SK-N-SH (cell line): ENCODE results near the gene MKS1. TPM values are rescaled to one million over a fixed set of nuclear protein-coding genes. Genes with fewer than 3 reads are reported as not detected.

Source experiments
- CTCF ChIA-PET: fragments of 300-600, 350-600 bp; formaldehyde crosslinking; extraction: SDS; loops from one replicate; lab custom pipeline; 2021; lab: Yijun Ruan, JAX
- POLR2A ChIA-PET: fragments of 350-600 bp; sonication (Branson Sonifier 250); formaldehyde crosslinking; extraction: SDS; loops from one replicate; lab custom pipeline; 2020; ENCODE audit warnings: antibody characterized with exemption, inconsistent platforms; lab: Yijun Ruan, JAX
- DNase-seq: peaks from one replicate; pipeline ENCODE4 v3.0.0; 2012
- H2AFZ ChIP-seq: fragments of 200-600 bp; sonication (generic); 2 replicates; pipeline ENCODE4 v1.8.1; 2016; ENCODE audit warnings: antibody characterized with exemption, mild to moderate bottlenecking, low read depth
- H3F3A ChIP-seq: fragments of 200-600 bp; sonication (generic); replicated peaks from 2 replicates; pipeline ENCODE3; 2016; ENCODE audit warnings: antibody characterized with exemption, mild to moderate bottlenecking; ENCODE audit not compliant: insufficient read depth
- H3K27ac ChIP-seq, 2 experiments: fragments of 200-500 bp in 1 of 2; fragments of 200-600 bp in 1 of 2; sonication (Bioruptor generic) in 1 of 2; sonication (generic), shearing (Covaris generic) in 1 of 2; 2 replicates each; pipeline versions ENCODE4 v1.5.1 to v1.6.1; 2014 to 2016; ENCODE audit warnings: low read depth in 2 of 2, inconsistent platforms in 1 of 2, low read length in 1 of 2, mild to moderate bottlenecking in 1 of 2, mixed read lengths in 1 of 2
- H3K27me3 ChIP-seq: fragments of 200-600 bp; sonication (generic), shearing (Covaris generic); 2 replicates; pipeline ENCODE4 v1.6.1; 2016; ENCODE audit warnings: mixed run types; ENCODE audit not compliant: insufficient read depth
- H3K36me3 ChIP-seq, 2 experiments: fragments of 200-500 bp in 1 of 2; fragments of 200-600 bp in 1 of 2; sonication (Bioruptor generic) in 1 of 2; sonication (generic) in 1 of 2; replicated peaks in 1 of 2; 2 replicates each; pipeline versions ENCODE3 to v1.5.1; 2014 to 2016; ENCODE audit warnings: low read length in 1 of 2, mild to moderate bottlenecking in 1 of 2; ENCODE audit not compliant: insufficient read depth in 2 of 2, control insufficient read depth in 1 of 2
- H3K4me1 ChIP-seq, 2 experiments: fragments of 200-500 bp in 1 of 2; fragments of 200-600 bp in 1 of 2; sonication (Bioruptor generic) in 1 of 2; sonication (generic), shearing (Covaris generic) in 1 of 2; 2 replicates each; pipeline versions ENCODE4 v1.5.1 to v1.6.1; 2014 to 2016; ENCODE audit warnings: low read depth in 1 of 2, low read length in 1 of 2, mixed run types in 1 of 2; ENCODE audit not compliant: insufficient read depth in 2 of 2, control insufficient read depth in 1 of 2
- H3K4me2 ChIP-seq: fragments of 200-600 bp; sonication (generic), shearing (Covaris generic); 2 replicates; pipeline ENCODE4 v1.6.1; 2017; ENCODE audit warnings: mixed run types
- H3K4me3 ChIP-seq, 2 experiments: fragments of 200-500 bp in 1 of 2; fragments of 200-600 bp in 1 of 2; sonication (Bioruptor generic) in 1 of 2; sonication (generic), shearing (Covaris generic) in 1 of 2; 2 replicates each; pipeline versions ENCODE4 v1.5.1 to v1.8.1; 2014 to 2016; ENCODE audit warnings: low read depth in 2 of 2, inconsistent platforms in 1 of 2, low read length in 1 of 2, mild to moderate bottlenecking in 1 of 2, mixed read lengths in 1 of 2, moderate library complexity in 1 of 2
- H3K79me2 ChIP-seq: fragments of 200-600 bp; sonication (generic); 2 replicates; pipeline ENCODE4 v1.8.1; 2017; ENCODE audit warnings: mild to moderate bottlenecking; ENCODE audit not compliant: insufficient read depth
- H3K9ac ChIP-seq: fragments of 200-600 bp; sonication (generic); 2 replicates; pipeline ENCODE4 v1.6.1; 2017; ENCODE audit warnings: mixed run types
- H3K9me2 ChIP-seq: fragments of 200-600 bp; sonication (generic); 2 replicates; pipeline ENCODE4 v1.6.1; 2017; ENCODE audit warnings: mixed run types
- H3K9me3 ChIP-seq: fragments of 200-600 bp; sonication (generic); 2 replicates; pipeline ENCODE4 v1.6.1; 2017; ENCODE audit warnings: mixed run types, mild to moderate bottlenecking, moderate library complexity
- H4K20me1 ChIP-seq: fragments of 200-600 bp; sonication (generic); 2 replicates; pipeline ENCODE4 v1.6.1; 2017; ENCODE audit warnings: mild to moderate bottlenecking, mixed run types; ENCODE audit not compliant: insufficient read depth
- CHD2 ChIP-seq: fragments of 150-350 bp; IDR thresholded peaks from 2 replicates; pipeline ENCODE4 v1.6.1; 2018; ENCODE audit warnings: low read length; ENCODE audit not compliant: partially characterized antibody
- EP300 ChIP-seq, 2 experiments: IDR thresholded peaks; 2 replicates each; pipeline versions ENCODE4 v1.4.0 to v1.6.1; 2012; ENCODE audit warnings: borderline replicate concordance in 1 of 2, low read depth in 1 of 2, low read length in 1 of 2
- EZH2phosphoT487 ChIP-seq: fragments of 200-600 bp; sonication (generic); IDR thresholded peaks from 2 replicates; pipeline ENCODE4 v1.6.1; 2017; ENCODE audit warnings: low read depth, mixed run types, mild to moderate bottlenecking, antibody characterized with exemption, moderate library complexity, borderline replicate concordance
- FOSL2 ChIP-seq: IDR thresholded peaks from 2 replicates; pipeline ENCODE4 v1.4.0; 2012; ENCODE audit warnings: low read depth, mild to moderate bottlenecking, moderate library complexity, borderline replicate concordance
- FOXJ3 ChIP-seq: sonication (generic); formaldehyde crosslinking; IDR thresholded peaks from 2 replicates; pipeline ENCODE4 v1.5.1; 2020; ENCODE audit warnings: mild to moderate bottlenecking, missing genetic modification reagents
- FOXM1 ChIP-seq: IDR thresholded peaks from 2 replicates; pipeline ENCODE4 v1.4.0; 2012; ENCODE audit warnings: low read depth, mild to moderate bottlenecking
- GATA2 ChIP-seq: sonication (generic); formaldehyde crosslinking; IDR thresholded peaks from 2 replicates; pipeline ENCODE4 v1.5.0; 2020; ENCODE audit warnings: mild to moderate bottlenecking, missing genetic modification reagents
- IRF3 ChIP-seq: fragments of 150-350 bp; IDR thresholded peaks from 2 replicates; pipeline ENCODE4 v1.6.1; 2016; ENCODE audit warnings: mild to moderate bottlenecking, low read depth, low read length
- JUND ChIP-seq: IDR thresholded peaks from 2 replicates; pipeline ENCODE4 v1.4.0; 2012
- NFIC ChIP-seq: IDR thresholded peaks from 2 replicates; pipeline ENCODE4 v1.4.0; 2012; ENCODE audit warnings: borderline replicate concordance
- NRF1 ChIP-seq: IDR thresholded peaks from 2 replicates; pipeline ENCODE4 v1.6.1; 2012; ENCODE audit warnings: low read depth, mild to moderate bottlenecking, low read length
- REST ChIP-seq: IDR thresholded peaks from 2 replicates; pipeline ENCODE4 v1.6.1; 2012; ENCODE audit warnings: mild to moderate bottlenecking, low read depth, low read length, moderate library complexity
- RFX5 ChIP-seq: IDR thresholded peaks from 2 replicates; pipeline ENCODE4 v1.6.1; 2012; ENCODE audit warnings: mild to moderate bottlenecking, improper control_type of control experiment, low read length
- SIN3A ChIP-seq: IDR thresholded peaks from 2 replicates; pipeline ENCODE4 v1.6.1; 2012; ENCODE audit warnings: low read depth, mild to moderate bottlenecking, low read length, moderate library complexity, borderline replicate concordance
- TAF1 ChIP-seq: IDR thresholded peaks from 2 replicates; pipeline ENCODE4 v1.6.1; 2012; ENCODE audit warnings: low read depth, mild to moderate bottlenecking, low read length, moderate library complexity, borderline replicate concordance
- USF1 ChIP-seq: IDR thresholded peaks from 2 replicates; pipeline ENCODE4 v1.4.0; 2012; ENCODE audit warnings: low read depth, borderline replicate concordance
- USF2 ChIP-seq: fragments of 150-350 bp; IDR thresholded peaks from 2 replicates; pipeline ENCODE4 v1.6.1; 2017; ENCODE audit warnings: antibody characterized with exemption, low read length, low read depth, borderline replicate concordance
- YY1 ChIP-seq: IDR thresholded peaks from 2 replicates; pipeline ENCODE4 v1.4.0; 2012; ENCODE audit warnings: low read depth, mild to moderate bottlenecking
- ZBTB33 ChIP-seq: IDR thresholded peaks from 2 replicates; pipeline ENCODE4 v1.4.0; 2012; ENCODE audit warnings: low read depth, borderline replicate concordance
- WGBS: methylation state at CpG from one replicate; pipeline ENCODE4 v1.1.6; 2017; ENCODE audit warnings: low lambda C conversion rate; 5-methylcytosine and 5-hydroxymethylcytosine counted together
- polyA plus RNA-seq, 3 experiments: library from polyadenylated mRNA; depleted of rRNA; stranded (reverse); fragments of >200 nt; gene quantifications; 2 replicates each; pipeline ENCODE4 v1.2.3, GENCODE V29; 2012

The MKS1 gene
- polyA plus RNA-seq, 1 of the 3 experiments (the other 2 are of a cell fraction) = 28.5 TPM

GRCh38 chr17:58195518-58196123 lies 23.4 kb downstream of the MKS1 start:
- Histone ChIP-seq H2AFZ (no peak overlapping the region), H3K9me2 (no peaks in the 10 kb centered on the region), H3K4me3 (no peak overlapping the region), H3K4me1 (peaks cover 0 to 4% of the 10 kb centered on the region in 2 experiments; a peak in 1 of 4 replicates), H3K27me3 (peaks cover 50% of the 10 kb centered on the region), H3K79me2 (no peaks in the 10 kb centered on the region), H3K36me3 (no peaks in the 10 kb centered on the region), H3K9me3 (no peaks in the 10 kb centered on the region), H3K27ac (no peak overlapping the region), H3K4me2 (no peak overlapping the region), H3F3A (no peaks in the 10 kb centered on the region), H3K9ac (no peak overlapping the region), H4K20me1 (no peaks in the 10 kb centered on the region)
- POLR2A ChIA-PET = no interaction called here
- no peak for DNase-seq
- TF ChIP-seq JUND = no peak
- TF ChIP-seq IRF3 = no peak
- no peak for TF ChIP-seq USF2
- TF ChIP-seq FOSL2 = no peak
- no peak for TF ChIP-seq SIN3A
- TF ChIP-seq NFIC = no peak
- no peak for TF ChIP-seq YY1
- no peak for TF ChIP-seq CHD2
- no peak for TF ChIP-seq NRF1
- no peak for TF ChIP-seq RFX5
- TF ChIP-seq TAF1 = no peak
- no peak for TF ChIP-seq GATA2 (CRISPR knock-in tag)
- no peak for TF ChIP-seq FOXJ3 (CRISPR knock-in tag)
- TF ChIP-seq REST = no peak
- TF ChIP-seq FOXM1 = no peak
- TF ChIP-seq ZBTB33 = no peak
- TF ChIP-seq EZH2phosphoT487 = no peak
- TF ChIP-seq EP300 (IDR thresholded peaks at IDR 0.05; ENCODE audit: borderline replicate concordance in 1 of 2, low read depth in 1 of 2, low read length in 1 of 2) = no peak
- TF ChIP-seq USF1 = no peak
- 53% methylated on average over 5 of the region's 5 CpGs for WGBS
- CTCF ChIA-PET = interaction anchor here (1.9 kb wide), 1 partner anchor 24 kb away, joined by 8 read pairs; the partner anchor contains the start of gene MKS1
